ENCODE data around the gene ASXL2.
A peak's percentile ranks its signal among the peaks of the same experiment; 100 is the strongest.
"Not testable (repeated sequence)": the region's sequence is repeated elsewhere in the genome, so short reads cannot be mapped to it uniquely, and the experiment has no call there.

Gene ASXL2

DNA sequence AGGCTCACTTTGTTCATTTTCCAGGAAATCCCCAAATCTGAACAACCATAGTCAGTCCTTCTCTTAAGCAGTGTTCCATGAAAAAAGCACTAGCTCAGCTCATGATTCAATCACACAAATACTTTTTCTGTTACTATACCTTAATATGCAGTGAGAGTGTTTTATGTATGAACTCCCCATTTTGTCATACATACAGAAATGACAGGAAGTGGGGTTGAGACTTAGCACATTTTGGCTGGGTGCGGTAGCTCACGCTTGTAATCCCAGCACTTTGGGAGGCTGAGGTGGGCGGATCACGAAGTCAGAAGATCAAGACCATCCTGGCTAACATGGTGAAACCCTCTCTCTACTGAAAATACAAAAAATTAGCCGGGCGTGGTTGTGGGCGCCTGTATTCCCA is 149.7 kb downstream of the ASXL2 start:
- DNase-seq: no peak

DNA sequence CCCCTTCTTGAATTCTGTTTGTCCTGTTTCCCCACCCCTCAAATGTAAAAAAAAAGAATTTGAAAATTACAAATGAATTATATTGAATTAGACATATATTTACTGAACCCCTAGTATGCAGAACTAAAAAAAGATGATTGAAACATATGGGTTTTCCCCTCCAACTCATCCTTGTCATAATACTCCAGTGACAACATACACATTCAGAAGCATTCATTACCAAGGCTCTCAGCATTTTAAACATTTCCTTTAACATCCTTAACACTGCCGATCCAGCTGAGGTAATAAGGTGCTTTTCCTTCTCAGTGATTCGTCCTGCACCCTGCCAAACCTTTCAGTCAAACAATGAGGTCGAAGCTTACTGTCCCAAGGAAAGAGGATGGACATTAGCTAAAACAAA is 151.8 kb downstream of the ASXL2 start:
- DNase-seq: no peak

DNA sequence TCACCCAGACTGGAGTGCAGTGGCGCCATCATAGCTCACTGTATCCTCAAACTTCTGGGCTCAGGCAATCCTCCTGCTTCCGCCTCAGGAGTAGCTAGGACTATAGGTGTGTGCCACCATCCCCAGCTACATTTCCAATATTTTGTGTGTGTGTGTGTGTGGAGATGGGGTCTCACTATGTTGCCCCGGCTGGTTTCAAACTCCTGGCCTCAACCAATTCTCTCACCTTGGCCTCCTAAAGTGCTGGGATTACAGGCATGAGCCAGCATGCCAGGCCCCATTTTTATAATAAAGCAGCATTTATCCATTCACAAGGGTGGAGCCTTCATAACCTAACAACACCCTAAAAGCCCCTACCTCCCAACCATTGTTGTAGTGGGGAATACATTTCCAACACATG is 152.4 kb downstream of the ASXL2 start:
- DNase-seq: no peak

DNA sequence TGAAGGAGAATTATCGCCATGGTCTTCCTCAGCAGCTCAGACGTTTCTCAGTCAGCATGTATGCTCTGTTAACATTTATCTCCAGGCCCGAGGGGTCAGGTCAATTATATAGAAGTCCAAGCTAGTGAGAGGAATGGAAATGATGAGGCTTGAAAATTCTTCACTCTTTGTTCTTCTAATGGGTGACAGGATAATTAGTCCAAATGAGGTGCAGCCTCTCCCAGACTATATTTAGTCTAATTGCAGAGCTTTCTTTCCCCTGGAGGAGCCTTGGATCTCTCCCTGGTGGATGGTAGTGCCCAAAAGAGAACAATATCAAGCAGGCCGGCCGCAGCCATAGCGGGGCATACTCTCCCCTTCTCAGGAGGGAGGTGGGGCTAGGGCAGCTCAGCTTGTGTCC is 153.5 kb downstream of the ASXL2 start:
- no peak for DNase-seq

DNA sequence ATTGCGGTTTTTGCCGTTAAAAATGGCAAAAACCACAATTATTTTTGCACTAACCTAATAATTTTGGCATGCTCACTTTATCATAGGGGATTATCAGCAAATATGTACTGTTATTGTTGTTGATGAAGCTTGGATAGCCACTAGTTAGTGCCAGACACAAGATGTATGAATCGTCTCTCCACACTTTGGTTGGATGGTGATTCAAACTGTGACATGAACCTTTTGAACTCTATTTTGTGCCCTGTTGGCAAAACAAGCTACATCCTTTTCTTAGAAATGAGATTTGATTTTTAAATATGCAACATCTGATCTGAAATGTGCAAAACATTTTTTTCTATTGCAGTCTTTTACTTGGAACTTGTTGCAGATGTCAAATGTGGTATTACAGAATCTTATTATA is 156.1 kb downstream of the ASXL2 start:
- DNase-seq: no peak

DNA sequence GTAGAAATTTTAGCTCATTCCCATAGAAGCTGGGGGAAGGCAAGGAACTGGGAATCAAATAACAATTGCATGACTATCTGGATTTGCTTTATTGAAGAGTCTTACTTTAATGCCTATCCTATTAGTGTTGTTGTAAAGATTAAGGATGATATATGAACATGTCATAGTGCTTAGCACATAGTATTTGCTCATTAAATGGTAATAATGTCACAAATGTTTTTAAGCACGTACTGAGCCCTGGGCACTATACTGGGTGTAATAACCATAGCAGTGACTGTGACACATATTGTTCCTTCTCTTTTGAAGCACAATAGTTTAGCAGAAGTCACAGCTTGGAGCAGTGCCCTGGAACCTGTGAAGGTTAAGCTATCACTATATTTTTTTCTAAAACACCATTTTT is 157.7 kb downstream of the ASXL2 start:
- no peak for DNase-seq

DNA sequence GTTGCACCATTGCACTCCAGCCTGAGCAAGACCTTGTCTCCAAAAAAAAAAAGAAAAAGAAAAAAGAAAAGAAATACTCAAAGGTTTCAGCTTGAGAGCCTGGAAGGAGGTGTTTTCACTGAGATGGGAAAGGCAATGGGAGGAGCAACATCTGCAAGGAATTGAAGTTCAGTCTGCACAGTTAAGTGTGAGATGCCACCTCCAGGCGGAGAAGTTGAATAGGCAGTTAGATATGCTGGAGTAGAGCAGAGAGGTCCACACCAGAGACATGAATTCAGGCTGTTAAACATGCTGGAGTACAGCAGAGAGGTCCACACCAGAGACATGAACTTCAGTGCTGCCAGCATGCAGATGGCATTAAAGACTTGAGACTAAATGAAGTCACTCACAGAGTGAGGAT is 163.5 kb downstream of the ASXL2 start:
- no peak for DNase-seq

DNA sequence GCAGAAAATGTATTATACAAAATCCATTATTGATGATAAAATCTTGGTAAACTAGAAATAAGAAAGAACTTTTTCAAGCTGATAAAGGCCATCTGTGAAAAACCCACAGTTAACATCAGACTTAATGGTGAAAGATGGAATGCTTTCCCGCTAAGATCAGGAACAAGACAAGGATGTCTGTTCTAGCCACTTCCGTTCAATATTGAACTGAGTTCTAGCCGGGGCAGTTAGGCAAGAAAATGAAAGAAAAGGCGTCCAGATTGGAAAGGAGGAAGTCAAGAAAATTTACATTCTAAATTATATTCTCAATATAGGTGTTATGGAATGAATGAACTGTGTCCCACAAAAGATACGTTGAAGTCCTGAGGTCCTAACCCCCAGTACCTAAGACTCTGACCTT is 165.8 kb downstream of the ASXL2 start:
- DNase-seq: no peak

DNA sequence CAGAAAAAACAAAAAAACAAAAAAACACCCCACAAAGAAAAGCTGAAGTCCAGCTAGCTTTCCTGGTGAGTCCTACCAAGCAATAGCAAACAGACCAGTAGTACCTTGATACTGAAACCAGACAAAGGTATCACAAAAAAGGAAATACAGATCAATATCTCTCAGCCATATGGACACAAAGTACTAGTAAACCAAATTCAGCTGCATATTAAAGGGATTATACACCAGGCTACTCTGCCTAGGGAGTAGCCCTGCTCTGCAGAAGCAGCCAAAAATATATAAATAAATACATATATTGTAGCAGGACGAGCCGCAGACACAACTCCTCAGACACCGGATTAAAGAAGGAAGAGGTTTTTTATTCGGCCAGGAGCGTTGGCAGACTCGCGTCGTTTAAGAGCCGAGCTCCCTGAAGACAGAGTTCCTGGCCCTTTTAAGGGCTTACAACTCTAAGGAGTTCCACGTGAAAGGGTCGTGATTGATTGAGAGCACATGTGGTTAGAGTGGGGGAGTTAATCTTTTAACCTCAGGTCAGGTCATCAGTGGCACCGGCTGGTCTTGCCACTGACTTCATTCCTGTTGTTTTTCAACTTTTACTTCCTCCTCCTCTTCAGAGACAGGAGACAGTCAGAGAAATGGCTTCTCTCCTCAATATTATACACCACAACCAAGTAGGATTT is 166.5 kb downstream of the ASXL2 start:
- DNase-seq: no peak

DNA sequence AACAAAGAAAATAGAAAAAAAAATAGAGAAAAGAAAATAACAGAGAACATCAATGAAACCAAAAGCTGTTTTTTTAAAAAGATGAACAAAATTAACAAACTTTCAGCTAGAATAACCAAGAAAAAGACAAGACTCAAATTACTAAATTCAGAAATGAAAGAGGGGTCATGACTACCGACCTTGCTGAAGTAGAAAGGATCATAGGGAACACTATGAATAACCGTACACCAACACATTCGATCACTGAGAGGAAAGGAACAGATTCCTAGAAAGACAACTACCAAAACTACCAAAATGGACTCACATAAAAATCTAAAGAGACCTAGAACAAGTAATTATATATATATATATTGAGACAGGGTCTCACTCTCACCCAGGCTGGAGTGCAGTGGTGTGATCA is 167.5 kb downstream of the ASXL2 start:
- no peak for DNase-seq

DNA sequence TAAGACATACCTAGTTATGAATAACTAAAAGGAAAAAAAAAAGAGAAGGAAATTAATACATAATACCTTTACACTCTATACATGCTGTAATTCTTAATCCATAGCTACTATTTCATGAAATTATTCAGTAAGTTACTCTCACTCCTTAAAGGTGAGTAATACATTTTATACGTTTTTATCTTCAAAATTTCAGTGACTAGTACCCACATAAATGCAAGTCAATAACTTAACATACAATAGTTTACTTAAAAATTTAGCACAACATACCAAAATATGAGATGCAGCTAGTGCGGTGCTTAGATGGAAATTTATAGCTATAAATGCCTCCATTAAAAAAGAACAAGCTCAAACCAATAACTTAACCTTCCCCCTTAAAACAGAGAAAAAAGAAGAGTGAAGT is 168.9 kb downstream of the ASXL2 start:
- no peak for DNase-seq

DNA sequence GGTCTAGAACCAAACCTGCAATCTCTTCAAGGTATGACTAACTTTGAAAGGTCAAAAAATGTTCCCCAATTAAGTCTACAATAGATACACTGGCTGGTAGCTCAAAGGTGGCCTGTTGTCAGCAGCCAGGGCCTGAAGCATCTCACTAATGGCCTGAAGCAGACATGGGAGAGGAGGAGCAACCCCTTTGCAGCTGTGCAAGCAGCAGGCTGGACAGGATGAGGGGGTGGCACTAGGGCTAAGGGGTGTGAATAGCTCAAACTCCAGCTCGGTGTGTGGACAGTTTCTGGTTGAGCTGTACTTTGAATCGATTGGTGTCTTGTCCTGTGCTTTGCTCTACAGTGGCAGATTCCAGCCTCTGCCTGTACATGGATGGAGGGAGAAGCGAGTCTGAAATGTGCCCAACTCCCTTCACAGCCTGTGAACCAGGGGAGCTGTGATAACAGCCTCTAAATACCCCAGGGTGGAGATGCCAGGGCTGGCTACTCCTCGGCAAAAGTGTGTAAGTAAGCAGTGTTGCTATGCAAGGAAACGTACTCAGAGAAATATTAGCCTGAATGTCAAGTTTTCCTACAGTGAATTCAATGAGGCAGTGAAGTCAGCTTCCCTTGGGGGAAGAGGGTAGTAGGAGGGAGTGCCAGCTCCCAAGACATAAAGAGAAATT is 170.2 kb downstream of the ASXL2 start:
- DNase-seq: peak; percentile 32

DNA sequence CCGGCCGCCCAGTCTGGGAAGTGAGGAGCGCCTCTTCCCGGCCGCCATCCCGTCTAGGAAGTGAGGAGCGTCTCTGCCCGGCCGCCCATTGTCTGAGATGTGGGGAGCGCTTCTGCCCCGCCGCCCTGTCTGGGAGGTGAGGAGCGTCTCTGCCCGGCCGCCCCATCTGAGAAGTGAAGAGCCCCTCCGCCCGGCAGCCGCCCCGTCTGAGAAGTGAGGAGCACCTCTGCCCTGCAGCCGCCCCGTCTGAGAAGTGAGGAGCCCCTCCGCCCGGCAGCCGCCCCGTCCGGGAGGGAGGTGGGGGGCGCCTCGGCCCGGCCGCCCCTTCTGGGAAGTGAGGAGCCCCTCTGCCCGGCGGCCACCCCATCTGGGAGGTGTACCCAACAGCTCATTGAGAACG is 172.7 kb downstream of the ASXL2 start:
- not testable (repeated sequence) for DNase-seq

DNA sequence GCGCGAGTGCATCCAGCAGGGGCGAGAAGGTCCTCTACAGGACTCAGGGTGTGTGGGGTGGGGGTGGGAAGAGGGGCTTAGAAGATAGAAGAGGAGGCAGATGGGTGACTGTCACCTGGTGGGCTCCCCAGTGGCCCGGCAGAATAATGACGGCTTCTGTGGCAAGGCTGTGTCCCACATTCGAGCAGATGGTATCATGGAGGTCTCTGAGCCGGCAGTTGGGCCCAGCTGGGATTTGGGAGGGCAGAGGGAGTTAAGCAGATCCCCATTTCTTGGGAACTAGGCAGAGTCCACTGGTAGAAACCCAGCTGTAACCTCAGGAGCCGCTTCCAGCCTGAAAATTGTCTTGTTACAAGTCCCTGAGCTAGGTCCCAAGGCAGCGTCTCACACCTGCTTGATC is 176.5 kb downstream of the ASXL2 start:
- DNase-seq: no peak

DNA sequence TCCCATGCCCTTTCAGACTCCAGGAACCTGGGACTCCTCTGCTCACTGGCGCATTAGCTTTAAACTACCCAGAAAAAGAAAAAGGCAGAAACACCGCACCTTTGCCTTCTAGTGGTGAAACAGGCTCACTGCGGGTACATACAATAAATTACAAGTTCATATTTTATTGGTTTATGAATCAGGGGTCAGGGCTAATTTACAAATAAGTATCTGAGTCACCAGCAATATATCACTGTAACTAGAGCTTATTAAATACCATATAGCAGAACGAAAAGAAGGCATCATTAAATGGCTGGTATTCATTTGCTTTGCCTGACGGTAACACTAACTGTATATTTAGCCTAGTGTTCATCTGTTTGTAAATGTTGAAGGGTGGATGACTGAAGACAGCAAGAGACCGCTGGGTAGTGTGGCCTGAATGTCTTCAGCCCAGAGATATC is 178.0 kb downstream of the ASXL2 start:
- DNase-seq: peak; percentile 27

DNA sequence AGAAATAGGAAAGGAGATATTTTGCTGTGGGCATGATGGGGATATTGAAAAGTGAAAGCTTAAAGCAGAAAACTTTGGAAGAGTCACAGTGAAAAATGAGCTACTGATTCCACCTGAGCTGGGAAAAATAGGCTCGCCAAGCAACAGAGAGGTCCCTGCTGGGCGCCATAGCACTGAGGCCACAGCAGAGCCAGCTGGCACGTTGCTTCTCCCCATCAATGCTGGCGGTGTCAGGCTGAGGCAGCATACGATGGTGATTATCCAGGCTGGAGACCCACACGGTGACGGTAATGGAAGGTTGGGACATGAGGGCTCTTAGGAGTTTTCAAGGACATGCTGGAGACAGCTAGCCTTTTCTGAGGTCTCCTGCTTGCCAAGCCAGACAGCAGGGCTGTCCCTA is 179.1 kb downstream of the ASXL2 start:
- no peak for DNase-seq

DNA sequence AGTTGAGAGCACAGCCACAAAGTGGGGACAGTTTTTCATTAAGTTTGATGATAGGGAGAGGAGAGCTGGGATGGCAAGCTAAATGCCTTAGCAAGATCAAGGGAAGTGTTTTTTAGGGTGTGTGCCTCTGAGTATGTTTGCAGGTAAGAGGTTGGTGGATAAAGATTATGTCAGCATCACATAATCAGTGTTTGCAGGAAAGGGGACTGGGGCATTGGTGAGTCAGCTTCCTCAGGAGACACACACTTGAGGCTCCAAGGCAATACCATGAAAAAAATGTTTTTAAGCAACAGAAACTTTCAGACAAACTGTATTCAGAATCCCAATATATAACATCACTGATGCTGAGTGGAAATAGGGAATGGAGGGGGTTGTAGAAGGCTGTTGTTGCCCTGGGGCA is 179.5 kb downstream of the ASXL2 start:
- no peak for DNase-seq

DNA sequence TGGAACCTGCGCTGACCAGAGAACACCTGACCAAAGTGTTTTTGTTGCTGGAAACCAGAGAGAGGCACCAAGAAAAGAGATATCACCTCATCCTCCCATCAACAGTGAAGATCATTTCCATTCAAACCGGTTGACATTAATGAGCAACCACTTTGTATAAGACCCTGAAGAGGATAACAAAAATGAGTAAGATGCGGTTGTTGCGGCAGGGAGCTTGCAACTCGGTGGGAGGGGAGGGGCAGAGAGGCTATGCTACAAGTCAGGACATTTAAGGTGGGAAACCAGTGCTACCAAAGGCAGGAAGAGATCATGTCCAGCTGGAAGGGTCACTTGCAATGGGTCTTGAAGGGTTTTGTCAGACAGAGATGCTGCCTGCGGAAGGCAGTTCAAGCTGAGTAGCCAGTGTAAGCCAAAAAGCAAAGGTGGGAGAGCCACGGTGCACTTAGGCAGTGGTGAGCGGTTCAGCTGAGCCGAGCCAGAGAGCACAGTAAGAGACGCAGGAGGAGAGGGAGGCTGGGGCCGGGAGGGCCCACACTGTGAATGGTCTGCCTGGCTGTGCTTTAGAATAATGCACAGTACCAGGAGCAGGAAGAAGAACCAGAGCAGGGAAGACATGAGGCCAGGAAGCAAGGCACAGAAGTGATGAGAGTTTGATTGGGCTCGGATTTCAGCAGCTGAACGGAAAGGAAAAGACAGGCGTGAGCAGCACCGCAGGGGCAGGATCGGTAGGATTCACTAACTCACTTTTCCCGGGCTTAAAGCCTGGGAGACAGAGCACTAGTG is 180.5 kb downstream of the ASXL2 start:
- no peak for DNase-seq

DNA sequence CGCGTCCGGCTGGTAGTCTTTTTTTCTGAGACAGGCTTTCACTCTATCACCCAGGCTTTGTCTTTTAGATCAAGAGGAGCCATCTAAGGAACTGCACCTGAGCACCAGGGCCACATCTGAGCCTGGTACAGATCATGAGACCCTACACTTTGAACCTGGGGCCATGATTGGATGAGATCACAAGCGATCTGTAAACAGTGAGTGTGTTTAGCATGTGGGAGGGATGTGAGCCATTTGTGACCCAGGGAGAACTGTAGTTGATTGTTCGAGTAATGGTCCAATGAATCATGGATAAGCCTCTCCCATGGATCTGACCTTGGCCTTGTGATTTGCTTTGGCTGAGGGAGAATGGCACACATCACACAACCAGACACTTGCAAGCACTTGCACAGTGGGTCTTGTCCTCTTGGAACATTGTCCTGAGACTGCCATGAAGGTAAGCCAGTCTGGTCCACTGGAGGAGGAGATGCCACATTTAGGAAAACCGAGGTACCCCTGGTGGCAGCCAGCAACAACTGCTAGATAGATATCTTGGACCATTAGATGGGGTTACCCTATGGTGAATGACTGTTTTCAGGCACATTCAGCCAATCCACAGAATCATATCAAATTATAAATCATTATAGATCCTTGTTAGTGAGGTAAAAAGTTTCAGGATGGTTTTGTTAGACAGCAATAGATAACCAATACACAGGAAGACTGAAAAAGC is 185.4 kb downstream of the ASXL2 start:
- no peak for DNase-seq

DNA sequence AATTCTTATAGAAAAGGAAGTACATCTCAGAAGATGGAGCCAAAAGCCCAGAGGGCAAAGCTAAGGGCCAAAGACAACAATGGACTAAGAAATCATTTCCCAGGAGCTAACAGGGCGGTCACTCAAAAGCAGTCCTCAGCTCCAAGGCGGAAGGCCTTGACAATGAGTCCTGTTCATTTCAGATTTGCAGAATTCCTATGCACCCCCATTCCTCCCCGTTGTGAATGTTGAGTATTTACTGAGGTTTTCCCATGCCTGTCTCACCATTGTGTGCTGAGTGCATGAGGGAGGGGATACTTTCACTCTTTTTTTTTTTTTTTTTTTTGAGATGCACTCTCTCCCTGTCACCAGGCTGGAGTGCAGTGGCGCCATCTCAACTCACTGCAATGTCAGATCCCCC is 186.1 kb downstream of the ASXL2 start:
- DNase-seq: no peak

DNA sequence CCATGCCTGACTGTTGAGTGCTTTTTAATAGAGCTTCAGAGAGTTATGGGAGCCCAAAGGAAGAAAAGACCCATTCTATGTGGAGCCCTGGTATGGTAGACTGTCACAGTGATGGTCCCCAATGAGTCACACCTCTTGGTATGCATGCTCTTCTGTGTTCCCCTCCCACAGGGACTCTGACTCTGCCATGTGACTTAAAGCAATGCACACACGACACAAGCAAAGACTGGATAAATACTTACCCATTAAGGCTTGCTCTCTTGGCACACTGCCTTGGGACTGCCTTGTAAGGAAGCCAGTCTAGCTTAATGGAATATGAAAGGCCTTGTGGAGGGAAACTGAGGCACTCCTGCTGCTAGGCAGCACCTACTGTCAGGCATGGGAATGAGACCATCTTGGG is 188.2 kb downstream of the ASXL2 start:
- no peak for DNase-seq

DNA sequence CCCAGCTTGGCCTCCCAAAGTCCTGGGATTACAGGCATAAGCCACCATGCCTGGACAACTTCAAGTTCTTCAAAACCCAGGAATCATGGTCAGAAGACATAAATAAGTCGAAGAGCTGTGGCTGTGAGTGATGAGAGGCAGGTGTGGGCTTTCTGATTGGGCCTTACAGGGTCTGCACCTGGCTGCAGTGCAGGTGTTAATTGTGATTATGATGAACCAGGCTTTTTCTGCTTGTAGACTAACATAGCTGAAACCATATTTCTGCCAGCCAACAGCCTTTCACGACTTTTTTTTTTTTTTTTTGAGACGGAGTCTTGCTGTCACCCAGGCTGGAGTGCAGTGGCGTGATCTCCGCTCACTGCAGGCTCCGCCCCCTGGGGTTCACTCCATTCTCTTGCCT is 190.1 kb downstream of the ASXL2 start:
- no peak for DNase-seq

DNA sequence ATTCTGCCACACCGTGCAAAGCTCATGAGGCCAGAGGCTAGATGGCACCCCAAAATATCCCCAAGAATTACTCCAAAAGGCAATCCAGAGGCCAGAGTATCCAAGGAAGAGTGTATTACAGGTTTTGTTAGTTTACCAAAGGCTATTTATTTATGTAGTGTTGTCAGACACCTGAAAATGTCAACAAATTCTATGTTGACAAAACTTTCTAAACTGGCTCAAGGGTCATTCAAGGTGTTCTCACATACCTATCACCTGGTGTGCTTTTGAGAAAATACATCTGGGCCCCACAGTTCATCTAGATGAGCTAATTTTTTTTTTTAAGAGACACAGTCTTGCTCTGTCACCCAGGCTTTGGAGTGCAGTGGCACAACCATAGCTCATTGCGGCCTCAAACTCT is 192.5 kb downstream of the ASXL2 start:
- no peak for DNase-seq

Data from SHP77 treated with DMSO at 0.1 percent for 48 hours (cell line).